ENCODE measurements around the gene ZDHHC16.

The ZDHHC16 gene

DNA sequence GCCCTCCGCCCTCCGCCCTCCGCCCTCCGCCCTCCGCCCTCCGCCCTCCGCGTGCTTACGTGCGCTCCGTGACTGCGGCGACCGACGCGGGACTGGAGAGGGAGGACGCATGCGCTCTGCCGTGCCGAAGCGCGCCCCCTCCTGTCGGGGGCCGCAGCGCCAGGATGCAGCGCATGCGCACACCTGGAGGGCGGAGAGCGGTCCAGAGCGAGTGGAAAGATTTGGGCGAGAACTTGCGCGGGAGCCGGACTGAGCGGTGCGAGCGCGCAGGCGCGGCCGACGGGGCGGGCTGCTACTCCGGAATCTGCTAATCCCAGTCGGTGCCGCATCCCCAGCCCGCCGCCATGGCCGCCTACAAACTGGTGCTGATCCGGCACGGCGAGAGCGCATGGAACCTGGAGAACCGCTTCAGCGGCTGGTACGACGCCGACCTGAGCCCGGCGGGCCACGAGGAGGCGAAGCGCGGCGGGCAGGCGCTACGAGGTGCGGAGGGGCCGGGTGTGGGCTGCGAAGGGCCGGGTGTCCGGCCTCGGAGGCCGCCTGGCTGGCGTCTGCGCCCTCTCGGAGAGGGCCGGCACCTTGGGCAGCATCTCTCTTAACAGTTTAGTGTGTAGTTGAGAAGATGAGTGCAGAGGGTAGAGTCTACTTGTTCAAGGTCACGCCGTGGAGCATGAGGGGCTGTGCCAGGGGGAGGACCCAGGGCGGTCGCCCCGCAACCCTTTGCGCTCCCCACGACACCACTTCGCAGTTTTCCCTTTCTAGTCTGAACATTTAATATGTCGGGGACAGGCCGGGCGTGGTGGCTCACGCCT lies 19.8 kb upstream of the ZDHHC16 start, which contains the start of gene PGAM1:
Gene PGAM1, plus strand, starts transcription at position 228 of the 812 bp plus-strand sequence. Its CDS starts 117 bp downstream, at position 345.
- TF ChIP-seq, protein P1, sequence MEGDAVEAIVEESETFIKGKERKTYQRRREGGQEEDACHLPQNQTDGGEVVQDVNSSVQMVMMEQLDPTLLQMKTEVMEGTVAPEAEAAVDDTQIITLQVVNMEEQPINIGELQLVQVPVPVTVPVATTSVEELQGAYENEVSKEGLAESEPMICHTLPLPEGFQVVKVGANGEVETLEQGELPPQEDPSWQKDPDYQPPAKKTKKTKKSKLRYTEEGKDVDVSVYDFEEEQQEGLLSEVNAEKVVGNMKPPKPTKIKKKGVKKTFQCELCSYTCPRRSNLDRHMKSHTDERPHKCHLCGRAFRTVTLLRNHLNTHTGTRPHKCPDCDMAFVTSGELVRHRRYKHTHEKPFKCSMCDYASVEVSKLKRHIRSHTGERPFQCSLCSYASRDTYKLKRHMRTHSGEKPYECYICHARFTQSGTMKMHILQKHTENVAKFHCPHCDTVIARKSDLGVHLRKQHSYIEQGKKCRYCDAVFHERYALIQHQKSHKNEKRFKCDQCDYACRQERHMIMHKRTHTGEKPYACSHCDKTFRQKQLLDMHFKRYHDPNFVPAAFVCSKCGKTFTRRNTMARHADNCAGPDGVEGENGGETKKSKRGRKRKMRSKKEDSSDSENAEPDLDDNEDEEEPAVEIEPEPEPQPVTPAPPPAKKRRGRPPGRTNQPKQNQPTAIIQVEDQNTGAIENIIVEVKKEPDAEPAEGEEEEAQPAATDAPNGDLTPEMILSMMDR (conservative IDR thresholded peaks at IDR 0.05; ENCODE audit: low read depth, low read length) = peak; percentile 70
- H3K4me3 ChIP-seq (ENCODE audit: low read depth, low read length) = peak within 1 kb of the TSS; percentile 89
- peak; percentile 98 for DNase-seq (ENCODE audit: low read depth)

DNA sequence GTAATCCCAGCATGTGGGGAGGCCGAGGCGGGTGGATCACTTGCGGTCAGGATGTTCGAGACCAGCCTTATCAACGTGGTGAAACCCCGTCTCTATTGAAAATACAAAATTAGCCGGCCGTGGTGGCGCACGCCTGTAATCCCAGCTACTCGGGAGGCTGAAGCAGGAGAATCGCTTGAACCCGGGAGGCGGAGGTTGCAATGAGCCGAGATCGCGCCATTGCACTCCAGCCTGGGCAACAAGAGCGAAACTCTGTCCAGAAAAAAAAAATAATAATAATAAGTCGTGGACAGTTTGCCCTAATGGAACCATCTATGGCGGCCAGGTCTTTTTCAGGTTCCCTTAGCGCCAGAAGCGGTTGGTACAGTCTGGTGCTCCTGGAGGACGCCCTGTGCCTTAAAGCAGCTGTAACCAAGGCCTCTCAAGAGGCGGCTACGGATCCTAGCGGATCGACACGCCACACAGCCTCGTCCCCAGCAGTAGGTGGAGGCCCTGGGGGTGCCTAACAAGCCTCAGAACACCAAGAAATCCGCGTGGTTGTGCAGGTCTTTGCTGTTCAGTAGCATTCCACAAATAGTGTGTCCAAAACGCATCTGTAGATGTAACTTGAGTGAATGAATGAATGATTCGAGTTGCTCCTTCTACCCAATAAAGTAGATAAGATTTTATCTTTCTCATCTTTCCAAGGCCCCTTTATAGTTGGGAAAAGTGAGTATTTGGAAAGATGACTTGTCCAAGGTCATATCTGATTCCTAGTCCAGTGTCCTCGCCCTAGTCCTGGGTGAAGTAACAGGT lies 19.0 kb upstream of the ZDHHC16 start:
- DNase-seq (ENCODE audit: low read depth) = peak; percentile 42
- TF ChIP-seq, protein P1 (conservative IDR thresholded peaks at IDR 0.05; ENCODE audit: low read depth, low read length) = no peak
- peak overlapping the region; percentile 89 for H3K4me3 ChIP-seq (ENCODE audit: low read depth, low read length)

DNA sequence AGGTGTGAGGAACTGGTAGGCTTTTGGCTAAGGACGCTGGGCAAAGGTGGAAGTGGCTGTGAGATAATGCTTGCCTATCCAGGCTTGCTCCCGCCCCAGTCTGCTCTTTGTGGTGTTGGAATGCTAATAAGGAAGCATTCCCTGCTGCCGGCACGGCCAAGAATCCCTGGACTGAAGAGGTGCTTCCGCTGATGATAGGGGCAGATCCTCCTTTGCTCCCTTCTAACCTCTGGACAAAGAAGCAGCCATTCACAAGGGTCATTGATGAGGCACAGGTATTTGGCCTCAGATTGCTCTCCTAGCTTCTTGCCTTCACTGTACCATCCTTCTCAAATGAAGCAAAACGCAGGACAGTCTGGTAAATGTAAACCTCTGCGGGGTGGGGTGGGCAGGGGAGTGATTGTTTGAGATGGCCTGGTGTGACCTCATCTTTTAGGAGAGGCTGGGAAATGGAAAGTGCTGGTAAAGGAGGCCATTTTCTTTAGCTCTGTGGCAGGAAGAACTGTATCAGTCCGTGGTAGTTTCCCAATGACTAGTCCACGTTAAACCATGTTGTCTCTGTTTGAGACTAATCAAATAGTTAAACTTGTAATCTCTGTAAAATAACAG lies 18.3 kb upstream of the ZDHHC16 start:
- peak overlapping the region; percentile 89 for H3K4me3 ChIP-seq (ENCODE audit: low read depth, low read length)
- DNase-seq (ENCODE audit: low read depth) = no peak
- TF ChIP-seq, protein P1 (conservative IDR thresholded peaks at IDR 0.05; ENCODE audit: low read depth, low read length) = no peak

DNA sequence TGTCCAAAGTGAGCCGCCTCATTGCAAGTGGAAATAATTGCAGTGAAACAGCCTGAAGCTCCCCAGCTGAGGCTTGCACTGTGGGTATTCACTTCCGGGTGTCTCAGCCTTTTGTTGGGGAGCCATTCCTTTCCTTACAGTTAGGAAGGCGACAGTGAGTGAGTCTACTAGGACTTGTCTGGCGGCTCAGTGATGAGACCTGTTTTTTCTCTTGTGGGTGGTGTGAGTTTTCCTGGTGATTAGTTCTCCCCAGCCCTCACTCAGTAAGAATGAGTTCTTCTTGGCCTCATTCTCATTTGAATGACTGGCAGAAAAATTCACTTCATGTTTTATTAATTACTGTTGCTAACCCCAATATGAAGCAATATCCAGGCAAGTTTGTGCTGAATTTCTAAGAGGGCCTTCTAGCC lies 17.4 kb upstream of the ZDHHC16 start:
- H3K4me3 ChIP-seq (ENCODE audit: low read depth, low read length) = peak overlapping the region; percentile 5
- TF ChIP-seq, protein P1 (conservative IDR thresholded peaks at IDR 0.05; ENCODE audit: low read depth, low read length) = no peak
- DNase-seq (ENCODE audit: low read depth) = peak; percentile 36

DNA sequence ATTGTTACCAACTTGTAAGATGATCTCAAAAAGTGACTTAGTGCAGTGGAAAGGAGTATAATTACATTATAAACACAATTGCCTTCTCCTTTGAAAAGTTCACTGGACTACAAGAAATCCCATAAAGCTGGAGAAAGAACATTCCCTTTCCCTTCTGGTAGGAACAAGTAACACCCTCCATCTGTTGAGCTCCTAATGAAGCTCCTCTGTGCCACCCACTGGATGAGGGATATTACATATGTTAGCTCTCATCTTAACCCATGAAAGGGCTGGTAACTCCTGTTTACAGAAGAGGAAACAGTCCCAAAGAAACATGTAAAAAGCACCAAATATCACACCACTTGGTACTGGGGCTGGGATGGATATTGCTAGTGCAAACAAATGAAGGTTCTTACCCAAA lies 11.9 kb upstream of the ZDHHC16 start:
- TF ChIP-seq, protein P1 (conservative IDR thresholded peaks at IDR 0.05; ENCODE audit: low read depth, low read length) = no peak
- no peak for DNase-seq (ENCODE audit: low read depth)
- no peak overlapping the region for H3K4me3 ChIP-seq (ENCODE audit: low read depth, low read length)

DNA sequence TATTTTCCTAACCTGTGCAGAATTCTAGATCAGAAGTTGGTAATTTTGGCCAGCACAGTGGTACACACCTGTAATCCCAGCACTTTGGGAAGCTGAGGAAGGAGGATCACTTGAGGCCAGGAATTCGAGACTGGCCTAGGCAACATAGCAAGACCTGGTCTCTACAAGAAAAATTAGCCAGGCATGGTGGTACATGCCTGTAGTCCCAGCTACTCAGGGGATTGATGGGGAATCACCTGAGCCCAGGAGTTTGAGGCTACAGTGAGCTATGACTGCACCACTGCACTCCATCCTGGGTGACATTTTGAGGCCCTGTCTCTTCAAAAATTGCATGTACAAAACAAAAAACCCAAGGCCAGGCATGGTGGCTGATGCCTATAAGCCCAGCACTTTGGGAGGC lies 11.4 kb upstream of the ZDHHC16 start:
- H3K4me3 ChIP-seq (ENCODE audit: low read depth, low read length) = no peak overlapping the region
- DNase-seq (ENCODE audit: low read depth) = no peak
- TF ChIP-seq, protein P1 (conservative IDR thresholded peaks at IDR 0.05; ENCODE audit: low read depth, low read length) = no peak

All from choroid plexus epithelial cell (primary cell).